ENCODE results near the gene DCAF16. TPM values are rescaled to one million over a fixed set of nuclear protein-coding genes. Genes with fewer than 3 reads are reported as not detected.

The DCAF16 gene
- total and polyA plus RNA-seq, 12 donors: 6.9 to 43.1 (median 21.7) TPM

DNA sequence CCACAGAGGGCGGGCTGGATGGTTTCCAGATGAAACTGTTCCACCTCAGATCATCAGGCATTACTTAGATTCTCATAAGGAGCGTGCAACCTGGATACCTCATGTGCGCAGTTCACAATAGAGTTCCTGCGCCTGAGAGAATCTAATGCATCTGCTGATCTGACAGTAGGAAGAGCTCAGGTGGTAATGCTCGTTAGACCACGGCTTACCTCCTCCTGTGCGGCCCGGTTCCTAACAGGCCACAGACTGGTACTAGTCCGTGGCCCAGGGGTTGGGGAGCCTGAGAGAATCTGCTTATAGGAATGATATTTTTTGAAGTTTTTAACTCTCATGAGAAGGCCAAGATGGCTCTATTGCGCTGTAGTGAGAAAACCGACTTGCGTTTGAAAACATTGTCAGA, 5.6 kb upstream of the DCAF16 start:
- no peak for TF ChIP-seq POLR2A (IDR thresholded peaks at IDR 0.05)
- TF ChIP-seq, protein P1, sequence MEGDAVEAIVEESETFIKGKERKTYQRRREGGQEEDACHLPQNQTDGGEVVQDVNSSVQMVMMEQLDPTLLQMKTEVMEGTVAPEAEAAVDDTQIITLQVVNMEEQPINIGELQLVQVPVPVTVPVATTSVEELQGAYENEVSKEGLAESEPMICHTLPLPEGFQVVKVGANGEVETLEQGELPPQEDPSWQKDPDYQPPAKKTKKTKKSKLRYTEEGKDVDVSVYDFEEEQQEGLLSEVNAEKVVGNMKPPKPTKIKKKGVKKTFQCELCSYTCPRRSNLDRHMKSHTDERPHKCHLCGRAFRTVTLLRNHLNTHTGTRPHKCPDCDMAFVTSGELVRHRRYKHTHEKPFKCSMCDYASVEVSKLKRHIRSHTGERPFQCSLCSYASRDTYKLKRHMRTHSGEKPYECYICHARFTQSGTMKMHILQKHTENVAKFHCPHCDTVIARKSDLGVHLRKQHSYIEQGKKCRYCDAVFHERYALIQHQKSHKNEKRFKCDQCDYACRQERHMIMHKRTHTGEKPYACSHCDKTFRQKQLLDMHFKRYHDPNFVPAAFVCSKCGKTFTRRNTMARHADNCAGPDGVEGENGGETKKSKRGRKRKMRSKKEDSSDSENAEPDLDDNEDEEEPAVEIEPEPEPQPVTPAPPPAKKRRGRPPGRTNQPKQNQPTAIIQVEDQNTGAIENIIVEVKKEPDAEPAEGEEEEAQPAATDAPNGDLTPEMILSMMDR (IDR thresholded peaks at IDR 0.05): no peak
- WGBS, 4 donors: 96 to 99% (median 97%) methylated on average over 12 of the region's 12 CpGs
- H3K27ac ChIP-seq: no peak overlapping the region

DNA sequence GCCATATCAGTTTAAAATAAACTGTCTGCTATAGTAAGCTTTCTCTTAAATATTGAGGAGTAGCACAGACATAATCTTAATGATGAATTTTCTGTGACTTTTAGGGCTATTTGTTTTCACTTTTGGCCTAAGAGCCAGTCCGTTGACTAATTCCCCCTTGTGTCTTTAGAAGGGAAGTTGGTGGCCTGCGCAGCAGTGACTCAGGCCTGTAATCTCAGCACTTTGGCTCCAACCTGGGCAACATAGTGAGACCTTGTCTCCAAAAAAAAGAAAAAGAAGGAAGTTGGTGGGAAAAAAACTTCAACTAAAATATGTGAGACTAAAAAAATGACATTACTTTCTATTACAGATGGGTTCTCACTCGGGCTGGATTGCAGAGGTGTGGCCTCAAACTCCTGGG, 3.6 kb upstream of the DCAF16 start:
- intact Hi-C loops (cut with DNase I): loop anchor here in 1 of 2 donors (10.0 kb wide), 1 partner anchor 211 kb away; the partner anchor contains the start of gene LCORL
- TF ChIP-seq, protein P1 (IDR thresholded peaks at IDR 0.05): no peak
- TF ChIP-seq POLR2A (IDR thresholded peaks at IDR 0.05): no peak
- H3K36me3 ChIP-seq (replicated peaks in 1 of 2): no peaks in the 10 kb centered on the region
- WGBS, 4 donors: 67 to 81% (median 72%) methylated on average over 3 of the region's 3 CpGs
- peaks cover 12 to 13% of the 10 kb centered on the region in 2 donors for H3K4me1 ChIP-seq (replicated peaks in 1 of 2)
- DNase-seq: peak in 2 of 7 donors; percentile 12 to 26
- no peak overlapping the region for H3K27ac ChIP-seq
- H3K4me3 ChIP-seq: no peak overlapping the region
- H3K27me3 ChIP-seq: no peaks in the 10 kb centered on the region
- H3K9me3 ChIP-seq (replicated peaks in 1 of 3): no peaks in the 10 kb centered on the region

More for the DNA sequence above, 5.6 kb upstream of the DCAF16 start:
- intact Hi-C loops (cut with DNase I): loop anchor here in 1 of 2 donors (5.0 to 10.0 kb wide), 2 partner anchors 209 to 776 kb away; partner anchors contain the start of gene LCORL
- Histone ChIP-seq H3K27me3 (no peaks in the 10 kb centered on the region), H3K4me1 (replicated peaks in 1 of 2) (peaks cover 3% of the 10 kb centered on the region in 2 donors), H3K36me3 (replicated peaks in 1 of 2) (no peaks in the 10 kb centered on the region), H3K9me3 (replicated peaks in 1 of 3) (no peaks in the 10 kb centered on the region), H3K4me3 (no peak overlapping the region)
- DNase-seq: no peak

DNA sequence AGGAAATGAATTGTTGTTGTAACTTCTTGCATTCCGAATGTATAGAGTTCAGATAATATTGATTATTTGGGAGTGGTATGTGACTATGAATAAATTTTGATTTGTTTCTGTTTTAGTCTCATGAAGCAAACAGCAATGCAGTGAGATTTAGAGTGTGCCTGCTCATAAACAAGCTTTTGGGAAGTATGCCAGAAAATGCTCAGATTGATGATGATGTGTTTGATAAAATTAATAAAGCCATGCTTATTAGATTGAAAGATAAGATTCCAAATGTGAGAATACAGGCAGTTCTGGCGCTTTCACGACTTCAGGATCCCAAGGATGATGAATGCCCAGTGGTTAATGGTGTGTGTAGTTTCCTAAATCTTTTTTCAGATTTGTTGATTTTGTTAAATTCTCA, 2.2 kb upstream of the DCAF16 start:
- WGBS, 4 donors: 58 to 72% (median 62%) methylated on average over 3 of the region's 3 CpGs
- intact Hi-C loops (cut with DNase I): loop anchor here in 1 of 2 donors (10.0 kb wide), 1 partner anchor 212 kb away; the partner anchor contains the start of gene LCORL
- DNase-seq: no peak
- Histone ChIP-seq H3K4me3 (no peak overlapping the region), H3K36me3 (replicated peaks in 1 of 2) (no peaks in the 10 kb centered on the region), H3K9me3 (replicated peaks in 1 of 3) (no peaks in the 10 kb centered on the region), H3K27ac (no peak overlapping the region), H3K27me3 (no peaks in the 10 kb centered on the region), H3K4me1 (replicated peaks in 1 of 2) (peaks cover 23 to 26% of the 10 kb centered on the region in 2 donors)
- TF ChIP-seq, protein P1 (IDR thresholded peaks at IDR 0.05): no peak
- no peak for TF ChIP-seq POLR2A (IDR thresholded peaks at IDR 0.05)

DNA sequence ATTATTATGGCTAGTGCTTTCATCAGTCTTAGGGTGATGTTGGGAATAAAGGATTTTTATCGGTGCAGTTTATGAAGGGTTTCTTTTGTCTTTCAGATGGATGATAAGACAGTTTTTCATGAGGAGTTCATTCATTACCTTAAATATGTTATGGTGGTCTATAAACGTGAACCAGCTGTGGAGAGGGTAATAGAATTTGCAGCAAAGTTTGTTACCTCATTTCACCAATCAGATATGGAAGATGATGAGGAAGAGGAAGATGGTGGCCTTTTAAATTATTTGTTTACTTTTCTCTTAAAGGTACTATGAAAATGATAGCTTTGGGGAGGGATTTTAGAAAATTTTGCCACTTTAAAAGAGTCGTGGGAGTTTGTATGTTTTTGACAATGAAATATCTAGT, 1.6 kb upstream of the DCAF16 start:
- no peaks in the 10 kb centered on the region for H3K9me3 ChIP-seq (replicated peaks in 1 of 3)
- no peak overlapping the region for H3K27ac ChIP-seq
- no peaks in the 10 kb centered on the region for H3K27me3 ChIP-seq
- no peaks in the 10 kb centered on the region for H3K36me3 ChIP-seq (replicated peaks in 1 of 2)
- H3K4me1 ChIP-seq (replicated peaks in 1 of 2): peaks cover 27 to 33% of the 10 kb centered on the region in 2 donors
- H3K4me3 ChIP-seq: no peak overlapping the region
- intact Hi-C loops (cut with DNase I): loop anchor here in 1 of 2 donors (10.0 kb wide), 1 partner anchor 213 kb away; the partner anchor contains the start of gene LCORL
- DNase-seq: no peak
- 8 to 21% (median 15%) methylated on average over 3 of the region's 3 CpGs for WGBS, 4 donors
- TF ChIP-seq POLR2A (IDR thresholded peaks at IDR 0.05): no peak
- TF ChIP-seq, protein P1 (IDR thresholded peaks at IDR 0.05): no peak
